H9 (cell line): Measurements from ENCODE around the gene BDH1. TPM values are rescaled to one million over a fixed set of nuclear protein-coding genes. Genes with fewer than 3 reads are reported as not detected.

ENCODE experiments used
- DNase-seq: peaks from one replicate; pipeline ENCODE4 v3.0.0-alpha.2; 2017
- H2AFZ ChIP-seq: one replicate; pipeline ENCODE4 v1.6.1; 2013; ENCODE audit warnings: mild to moderate bottlenecking, low read length, control low read depth, moderate library complexity
- H2AK5ac ChIP-seq: 2 replicates; pipeline ENCODE4 v1.6.1; 2013; ENCODE audit warnings: low read length, control low read depth, mixed read lengths; ENCODE audit not compliant: insufficient read length
- H2BK120ac ChIP-seq: one replicate; pipeline ENCODE4 v1.6.1; 2013; ENCODE audit warnings: low read depth, mild to moderate bottlenecking, low read length, control low read depth, inconsistent platforms; ENCODE audit not compliant: poor library complexity, severe bottlenecking
- H2BK12ac ChIP-seq: 2 replicates; pipeline ENCODE4 v1.6.1; 2013; ENCODE audit warnings: low read length, control low read depth, mixed read lengths, low read depth; ENCODE audit not compliant: insufficient read length
- H2BK15ac ChIP-seq: 2 replicates; pipeline ENCODE4 v1.6.1; 2013; ENCODE audit warnings: low read depth, low read length, control low read depth
- H2BK20ac ChIP-seq: one replicate; pipeline ENCODE4 v1.6.1; 2013; ENCODE audit warnings: low read depth, mild to moderate bottlenecking, low read length, control low read depth, inconsistent platforms; ENCODE audit not compliant: poor library complexity, severe bottlenecking
- H2BK5ac ChIP-seq: 2 replicates; pipeline ENCODE4 v1.6.1; 2013; ENCODE audit warnings: low read length, control low read depth, mixed read lengths; ENCODE audit not compliant: insufficient read length
- H3K14ac ChIP-seq: 2 replicates; pipeline ENCODE4 v1.6.1; 2013; ENCODE audit warnings: low read length, control low read depth; ENCODE audit not compliant: insufficient read depth
- H3K18ac ChIP-seq: 2 replicates; pipeline ENCODE4 v1.6.1; 2013; ENCODE audit warnings: low read depth, mild to moderate bottlenecking, mixed read lengths, low read length, control low read depth; ENCODE audit not compliant: insufficient read length
- H3K23ac ChIP-seq: 2 replicates; pipeline ENCODE4 v1.6.1; 2013; ENCODE audit warnings: low read length, control low read depth, mixed read lengths, low read depth; ENCODE audit not compliant: insufficient read length
- H3K23me2 ChIP-seq: 2 replicates; pipeline ENCODE4 v1.6.1; 2013; ENCODE audit warnings: low read depth, mild to moderate bottlenecking, mixed read lengths, low read length, control low read depth; ENCODE audit not compliant: insufficient read length, poor library complexity, severe bottlenecking
- H3K27ac ChIP-seq: 2 replicates; pipeline ENCODE4 v1.5.1; 2013; ENCODE audit warnings: low read length, control low read depth, mixed read lengths, low read depth; ENCODE audit not compliant: insufficient read length
- H3K27me3 ChIP-seq: 2 replicates; pipeline ENCODE4 v1.6.1; 2013; ENCODE audit warnings: low read length, control low read depth, inconsistent platforms; ENCODE audit not compliant: insufficient read depth
- H3K4ac ChIP-seq: 2 replicates; pipeline ENCODE4 v1.6.1; 2013; ENCODE audit warnings: low read depth, mild to moderate bottlenecking, control low read depth, inconsistent platforms, low read length, moderate library complexity
- H3K4me1 ChIP-seq: 2 replicates; pipeline ENCODE4 v1.6.1; 2013; ENCODE audit warnings: low read length, control low read depth, inconsistent platforms; ENCODE audit not compliant: insufficient read depth
- H3K4me2 ChIP-seq: 2 replicates; pipeline ENCODE4 v1.6.1; 2013; ENCODE audit warnings: low read length, control low read depth, mixed read lengths; ENCODE audit not compliant: insufficient read length, insufficient read depth
- H3K56ac ChIP-seq: 2 replicates; pipeline ENCODE4 v1.6.1; 2013; ENCODE audit warnings: low read depth, mild to moderate bottlenecking, mixed read lengths, low read length, control low read depth; ENCODE audit not compliant: insufficient read length
- H3K79me1 ChIP-seq: 2 replicates; pipeline ENCODE4 v1.6.1; 2013; ENCODE audit warnings: low read depth, mild to moderate bottlenecking, moderate library complexity, low read length, control low read depth, inconsistent platforms; ENCODE audit not compliant: insufficient read depth, poor library complexity, severe bottlenecking
- H3K79me2 ChIP-seq: 2 replicates; pipeline ENCODE4 v1.6.1; 2013; ENCODE audit warnings: low read length, control low read depth, inconsistent platforms; ENCODE audit not compliant: insufficient read depth
- H3K9ac ChIP-seq: 2 replicates; pipeline ENCODE4 v1.6.1; 2013; ENCODE audit warnings: low read length, control low read depth, mixed read lengths; ENCODE audit not compliant: insufficient read length; ENCODE audit errors: extremely low read depth
- H3K9me3 ChIP-seq: one replicate; pipeline ENCODE4 v1.6.1; 2013; ENCODE audit warnings: low read depth, low read length, inconsistent platforms; ENCODE audit not compliant: control insufficient read depth
- H3T11ph ChIP-seq: one replicate; pipeline ENCODE4 v1.6.1; 2013; ENCODE audit warnings: mild to moderate bottlenecking, low read length, control low read depth, inconsistent platforms
- H4K20me1 ChIP-seq: one replicate; pipeline ENCODE4 v1.6.1; 2013; ENCODE audit not compliant: control insufficient read depth, insufficient read length, insufficient read depth
- H4K5ac ChIP-seq: 2 replicates; pipeline ENCODE4 v1.6.1; 2013; ENCODE audit warnings: low read depth, mild to moderate bottlenecking, mixed read lengths, low read length, control low read depth; ENCODE audit not compliant: insufficient read length
- H4K8ac ChIP-seq: replicated peaks from 2 replicates; pipeline ENCODE4 v1.6.1; 2013; ENCODE audit warnings: low read length, control low read depth, mixed read lengths, low read depth; ENCODE audit not compliant: insufficient read length
- H4K91ac ChIP-seq: 2 replicates; pipeline ENCODE4 v1.6.1; 2013; ENCODE audit warnings: low read depth, mild to moderate bottlenecking, moderate library complexity, mixed read lengths, low read length, control low read depth; ENCODE audit not compliant: insufficient read length
- H3K27ac Mint-ChIP-seq, 3 experiments: 2 replicates in 2 of 3; 3 replicates in 1 of 3; pipeline ENCODE4 v1.8.0; 2020 to 2021; ENCODE audit warnings: mixed read lengths in 3 of 3, mild to moderate bottlenecking in 1 of 3, moderate library complexity in 1 of 3
- H3K27me3 Mint-ChIP-seq: 2 replicates; pipeline ENCODE4 v1.8.0; 2021; ENCODE audit warnings: low read depth, mild to moderate bottlenecking, moderate library complexity, mixed read lengths
- H3K36me3 Mint-ChIP-seq, 3 experiments: 2 replicates in 2 of 3; 3 replicates in 1 of 3; pipeline ENCODE4 v1.8.0; 2020 to 2021; ENCODE audit warnings: low read depth in 3 of 3, mixed read lengths in 3 of 3; ENCODE audit not compliant: insufficient read depth in 1 of 3
- H3K4me1 Mint-ChIP-seq, 2 experiments: 2 replicates each; pipeline ENCODE4 v1.8.0; 2020; ENCODE audit warnings: mixed read lengths in 2 of 2
- H3K4me3 Mint-ChIP-seq, 2 experiments: 2 replicates in 1 of 2; 3 replicates in 1 of 2; pipeline ENCODE4 v1.8.0; 2020 to 2021; ENCODE audit warnings: mild to moderate bottlenecking in 2 of 2, mixed read lengths in 2 of 2, moderate library complexity in 1 of 2
- H3K9me3 Mint-ChIP-seq, 2 experiments: 2 replicates in 1 of 2; 3 replicates in 1 of 2; pipeline ENCODE4 v1.8.0; 2020; ENCODE audit warnings: mild to moderate bottlenecking in 2 of 2, mixed read lengths in 2 of 2, moderate library complexity in 1 of 2
- CTCF ChIP-seq: fragments of 200-600 bp; sonication (generic); conservative IDR thresholded peaks from 3 replicates; pipeline ENCODE4 v1.8.0; 2021; ENCODE audit warnings: antibody characterized with exemption, mild to moderate bottlenecking
- WGBS: extraction: QIAGEN DNeasy Blood & Tissue Kit; methylation state at CpG from one replicate; pipeline ENCODE4 v1.1.7; 2013; ENCODE audit warnings: missing lambda C conversion rate, low lambda C conversion rate, mixed read lengths; ENCODE audit not compliant: insufficient read length; ENCODE audit errors: extremely low coverage; 5-methylcytosine and 5-hydroxymethylcytosine counted together
- total RNA-seq: library from RNA; stranded (reverse); gene quantifications from 2 replicates; pipeline ENCODE4 v1.2.1, GENCODE V29; 2021

The BDH1 gene
- total RNA-seq, 1 experiment from 2014 or later, result 23.8 TPM

- peak; percentile 78 for DNase-seq
- no peak overlapping the region for H3K9ac ChIP-seq
- H3K27ac Mint-ChIP-seq, result 0 out of 7 replicates have a peak overlapping the region, but pooled peaks of 1 of the 3 experiments have one; percentile 34
Measured at GRCh38 chr3:197511853-197512635, 43.7 kb downstream of the BDH1 start.

More at GRCh38 chr3:197511853-197512635, 43.7 kb downstream of the BDH1 start:
- Histone ChIP-seq H3K23ac (no peak overlapping the region), H3K9me3 (no peaks in the 10 kb centered on the region), H2BK12ac (no peak overlapping the region), H3K14ac (no peak overlapping the region), H2AK5ac (no peak overlapping the region), H3K4me1 (no peaks in the 10 kb centered on the region), H3K4ac (no peak overlapping the region), H2BK120ac (no peak overlapping the region), H4K8ac (no peak overlapping the region), H3K27ac (no peak overlapping the region), H4K20me1 (no peaks in the 10 kb centered on the region), H2BK15ac (0 out of 2 replicates have a peak overlapping the region, but pooled peaks have one; percentile 10), H3K56ac (no peak overlapping the region), H2BK20ac (no peak overlapping the region), H3K79me2 (no peaks in the 10 kb centered on the region), H3K23me2 (peaks cover 7% of the 10 kb centered on the region), H3K4me2 (no peak overlapping the region), H2BK5ac (no peak overlapping the region), H4K5ac (no peak overlapping the region), H3T11ph (no peak overlapping the region), H2AFZ (no peak overlapping the region), H3K79me1 (no peaks in the 10 kb centered on the region), H3K27me3 (no peaks in the 10 kb centered on the region), H4K91ac (no peak overlapping the region), H3K18ac (no peak overlapping the region)
- H3K4me1 Mint-ChIP-seq, result peaks cover 19 to 46% of the 10 kb centered on the region in 2 experiments
- H3K9me3 Mint-ChIP-seq, result no peaks in the 10 kb centered on the region
- H3K36me3 Mint-ChIP-seq, result peaks cover 3 to 24% (median 12%) of the 10 kb centered on the region in 3 experiments; a peak in 6 of 7 replicates
- no peak overlapping the region; a peak in 1 of 5 replicates for H3K4me3 Mint-ChIP-seq
- H3K27me3 Mint-ChIP-seq, result peaks cover 12% of the 10 kb centered on the region
- peak; percentile 58 for TF ChIP-seq CTCF
- WGBS, result no CpG with 5 or more reads among the region's 33 CpGs
